Sciatic nerve (tissue), 2 donors: ENCODE results near the gene RMI1. TPM values are rescaled to one million over a fixed set of nuclear protein-coding genes. Genes with fewer than 3 reads are reported as not detected.

Experiments
- ATAC-seq: fragments of 200-7000 bp; cut with Tn5 transposase; one replicate; pipeline ENCODE4 v1.9.1; 2020; ENCODE audit warnings: mild to moderate bottlenecking, moderate library complexity
- DNase-seq: peaks from one replicate; pipeline ENCODE4 v3.0.0-alpha.2; 2020; ENCODE audit warnings: low spot score
- intact Hi-C: fragments of 100-400 bp; cut with DNase I; formaldehyde crosslinking; loops from one replicate; pipeline ENCODE4 v1.14.2; 2022
- total RNA-seq: library from RNA; stranded (reverse); fragmentation: NEBNext Ultra II Directional; extraction: Animal tissue kit (Norgen Biotek cat#: 25700); gene quantifications from one replicate; pipeline ENCODE4 v1.2.1, GENCODE V29; 2021
- donor health status: DM: no; HTN: no; CAD: no.
- donor health status: DM: no; HTN: no; CAD: no.

The RMI1 gene
- total RNA-seq, 1 donor from 2014 or later = 5.3 TPM

GRCh38 chr9:83965350-83966208 is 15.0 kb upstream of the RMI1 start:
- DNase-seq (no peak), ATAC-seq (peak; percentile 44)
- intact Hi-C loops = no loop called here

DNA sequence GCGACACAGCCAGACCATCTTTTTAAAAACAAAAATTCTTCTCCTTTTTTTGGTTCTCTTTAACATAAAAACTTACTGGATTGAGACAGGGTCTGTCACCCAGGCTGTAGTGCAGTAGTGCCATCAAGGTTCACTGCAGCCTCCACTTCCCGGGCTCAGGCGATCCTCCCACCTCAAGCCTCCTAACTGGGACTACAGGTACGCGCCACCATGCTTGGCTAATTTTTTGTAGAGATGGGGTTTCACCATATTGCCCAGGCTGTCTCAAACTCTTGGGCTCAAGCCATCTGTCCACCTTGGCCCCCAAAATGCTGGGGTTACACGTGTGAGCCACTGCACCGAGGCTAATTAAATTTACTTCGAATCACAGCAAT is 14.4 kb upstream of the RMI1 start:
- DNase-seq (no peak), ATAC-seq (peak; percentile 38)
- intact Hi-C loops = no loop called here

DNA sequence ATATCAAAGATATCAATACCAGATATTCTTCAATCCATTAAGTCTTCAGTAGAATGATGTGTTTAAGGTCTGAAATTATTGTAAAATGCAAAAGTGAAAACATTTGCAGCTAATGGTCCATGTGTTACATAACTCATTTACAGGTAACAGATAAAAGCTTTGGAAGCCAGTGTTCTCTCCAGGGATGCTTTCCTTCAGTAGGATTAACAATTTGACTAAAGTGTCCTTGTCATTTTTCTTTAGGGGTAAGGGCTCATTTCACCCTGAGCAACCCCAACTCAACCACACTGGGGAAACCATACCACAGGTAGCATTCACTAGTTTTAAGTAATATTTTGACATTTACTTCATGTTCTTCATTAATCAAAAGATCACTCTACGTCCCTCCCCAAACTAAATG is 13.5 kb upstream of the RMI1 start:
- intact Hi-C loops = no loop called here
- ATAC-seq (no peak), DNase-seq (no peak)

DNA sequence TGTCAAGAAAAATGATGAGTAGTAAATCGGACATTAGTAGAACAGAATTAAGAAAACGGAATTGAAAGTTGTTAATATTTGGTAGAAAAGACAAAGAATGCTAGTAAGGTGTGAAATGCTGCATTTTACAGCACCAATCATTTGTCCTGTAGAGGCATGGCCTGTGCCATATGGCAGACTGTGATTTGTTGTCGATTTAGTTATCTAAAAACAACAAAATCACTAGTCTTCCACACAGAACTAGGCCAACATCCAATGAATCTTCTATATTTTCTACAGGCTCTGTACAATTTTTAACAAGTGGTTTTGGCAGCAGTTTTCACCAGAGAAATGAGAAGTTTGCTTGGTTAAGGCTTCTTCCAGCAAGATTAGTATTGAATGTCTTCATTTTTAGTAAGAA is 11.0 kb upstream of the RMI1 start:
- intact Hi-C loops = no loop called here
- no peak for ATAC-seq

DNA sequence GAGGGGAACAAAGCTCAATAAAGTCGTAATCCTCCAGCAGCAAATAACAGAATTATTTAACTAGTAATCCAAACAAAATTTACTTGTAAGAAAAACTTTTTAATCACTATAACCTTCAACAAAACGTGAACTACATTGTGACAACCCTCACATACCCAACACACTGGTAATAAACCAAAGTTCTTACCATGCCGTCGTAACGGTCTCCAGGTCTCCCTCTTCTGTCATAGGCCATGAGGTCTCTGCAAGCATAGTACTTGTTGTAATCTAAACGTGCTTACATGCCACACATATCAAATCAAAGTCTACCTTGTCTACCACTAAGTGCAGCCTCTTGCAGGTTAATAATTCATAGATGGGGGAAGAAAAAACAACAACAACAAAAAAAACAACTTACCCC is 9.1 kb upstream of the RMI1 start:
- intact Hi-C loops = no loop called here
- DNase-seq = no peak
- ATAC-seq = no peak

More for the DNA sequence above, 11.0 kb upstream of the RMI1 start:
- no peak for DNase-seq

- ATAC-seq = no peak
- intact Hi-C loops = no loop called here
- DNase-seq = no peak
Observed at GRCh38 chr9:83972286-83972685, 8.3 kb upstream of the RMI1 start.

DNA sequence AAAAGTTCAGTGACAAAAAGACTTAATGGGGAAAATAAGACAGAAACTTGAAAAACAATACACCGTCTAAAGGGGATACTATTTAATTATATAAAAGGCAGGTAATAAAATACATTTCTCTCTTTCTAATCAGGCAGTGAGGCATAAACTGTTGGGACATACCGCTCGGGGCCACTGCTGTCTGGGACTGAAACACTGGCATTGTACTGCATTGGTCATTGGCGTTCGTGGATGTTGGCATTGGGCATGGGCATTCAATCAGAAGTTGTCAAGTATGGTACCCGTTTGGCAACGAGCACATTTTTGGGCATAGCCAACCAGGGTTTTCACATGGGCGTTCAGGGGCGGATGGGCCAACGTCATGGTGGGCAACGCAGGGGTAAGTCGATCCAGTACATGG is 5.3 kb upstream of the RMI1 start:
- intact Hi-C loops = no loop called here
- DNase-seq = no peak
- ATAC-seq = no peak

DNA sequence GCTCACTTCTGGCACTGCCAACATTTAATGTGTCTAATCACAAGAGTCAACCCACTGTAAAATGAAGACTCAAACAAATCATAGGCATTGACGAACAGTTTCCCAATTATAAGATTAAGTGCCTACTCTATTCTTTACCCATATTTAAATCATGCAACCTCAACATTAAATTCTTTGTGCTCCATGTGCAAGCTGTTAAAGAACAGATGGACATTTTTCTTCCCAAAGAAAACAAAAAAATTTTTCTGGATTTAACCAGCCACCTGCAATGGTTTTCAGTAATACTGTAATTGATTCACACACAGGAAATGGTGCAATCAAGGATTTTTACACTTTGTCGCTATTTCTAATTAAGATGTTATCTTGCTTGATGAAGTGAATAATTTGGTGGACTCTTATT is 4.2 kb upstream of the RMI1 start:
- intact Hi-C loops = no loop called here
- ATAC-seq = no peak
- DNase-seq = no peak

- ATAC-seq (no peak), DNase-seq (no peak)
- intact Hi-C loops = no loop called here
Observed at GRCh38 chr9:83977196-83977595, 3.4 kb upstream of the RMI1 start.

GRCh38 chr9:83978992-83979811 is 1.4 kb upstream of the RMI1 start:
- peak; percentile 79 for ATAC-seq
- DNase-seq = peak; percentile 93
- intact Hi-C loops = no loop called here

DNA sequence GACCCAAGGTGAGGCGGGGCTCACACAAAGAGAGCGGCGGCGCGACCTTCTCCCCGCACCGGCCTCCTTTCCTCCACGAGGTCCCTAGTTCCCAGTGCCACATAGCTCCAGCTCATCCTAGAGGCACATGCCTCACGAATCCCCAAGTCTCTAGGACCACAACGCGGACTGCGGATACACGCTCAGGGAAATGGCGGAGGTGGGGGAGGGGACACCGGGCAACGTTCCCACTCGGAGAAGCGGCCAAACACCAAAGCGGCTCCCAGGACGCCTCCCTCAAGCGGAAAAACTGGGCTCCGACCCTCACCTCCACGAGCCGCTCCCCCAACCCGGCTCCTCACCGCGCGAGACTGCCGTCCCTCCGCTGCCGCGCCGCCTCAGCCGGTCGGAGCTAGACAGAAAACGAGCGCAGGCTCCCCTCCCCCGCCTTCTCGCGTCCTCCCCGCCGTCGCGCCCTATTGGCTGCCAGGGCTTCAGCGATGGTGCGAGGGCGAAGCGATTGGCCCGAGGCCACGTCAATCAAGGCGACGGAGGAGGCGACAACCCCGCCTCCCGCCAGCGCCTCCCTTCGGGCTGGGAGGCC is 702 bp upstream of the RMI1 start, which contains the start of gene HNRNPK:
Gene HNRNPK, minus strand, starts transcription at position 404 of the 583 bp plus-strand sequence. CDS start 1,963 bp downstream, outside the sequence.
- ATAC-seq = peak; percentile 98
- peak; percentile 100 for DNase-seq
- intact Hi-C loops = no loop called here

GRCh38 chr9:83981126-83981871 is 694 bp downstream of the RMI1 start:
- peak; percentile 79 for DNase-seq

GRCh38 chr9:83986195-83986594 is 5.6 kb downstream of the RMI1 start:
- ATAC-seq (no peak), DNase-seq (no peak)
- intact Hi-C loops = no loop called here

More at GRCh38 chr9:83981126-83981871, 694 bp downstream of the RMI1 start:
- intact Hi-C loops = no loop called here
- no peak for ATAC-seq

DNA sequence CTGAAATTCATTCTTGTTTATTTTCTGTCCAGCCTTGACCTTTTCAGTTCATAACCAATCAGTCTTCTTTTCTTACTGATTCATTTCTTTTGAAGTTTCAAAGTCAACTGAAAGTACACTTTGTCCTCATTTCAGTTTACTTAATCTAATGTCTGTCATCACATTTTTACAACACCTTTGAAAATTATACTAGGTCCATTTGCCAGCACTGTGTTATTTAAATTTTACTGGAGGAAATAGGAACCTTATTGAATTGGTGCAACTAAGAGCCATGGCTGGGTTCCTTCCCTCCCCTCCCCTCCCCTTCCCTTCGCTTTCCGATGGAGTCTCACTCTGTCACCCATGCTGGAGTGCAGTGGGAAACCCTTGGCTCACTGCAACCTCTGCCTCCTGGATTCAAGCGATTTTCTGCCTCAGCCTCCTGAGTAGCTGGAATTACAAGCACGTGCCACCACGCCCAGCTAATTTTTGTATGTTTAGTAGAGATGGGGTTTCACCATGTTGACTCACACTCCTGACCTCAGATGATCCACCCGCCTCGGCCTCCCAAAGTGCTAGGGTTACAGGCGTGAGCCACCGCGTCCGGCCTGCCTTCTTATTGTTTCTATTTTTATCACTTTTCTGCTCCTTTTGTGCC is 6.3 kb downstream of the RMI1 start:
- ATAC-seq = no peak
- intact Hi-C loops = no loop called here
- DNase-seq = no peak

DNA sequence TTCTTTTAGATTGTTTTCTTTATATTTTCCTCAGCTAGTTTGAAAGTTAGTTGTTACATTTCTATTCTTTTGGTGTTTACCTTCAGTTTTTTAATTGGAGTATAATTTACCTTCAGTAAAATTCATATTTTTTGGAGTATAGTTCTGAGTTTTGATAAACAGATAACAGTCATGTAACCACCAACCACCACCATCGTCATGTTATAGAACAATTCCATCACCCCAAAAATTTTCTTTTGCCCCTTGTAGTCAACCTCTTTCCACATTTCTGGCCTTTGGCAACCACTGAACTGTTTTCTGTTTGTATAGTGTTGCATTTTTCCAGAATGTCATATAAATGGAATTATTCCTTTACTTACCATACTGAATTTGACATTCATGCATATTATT is 6.8 kb downstream of the RMI1 start:
- DNase-seq = no peak
- no peak for ATAC-seq
- intact Hi-C loops = no loop called here

- intact Hi-C loops = no loop called here
- DNase-seq (no peak), ATAC-seq (no peak)
Observed at GRCh38 chr9:83988411-83988810, 7.8 kb downstream of the RMI1 start.

DNA sequence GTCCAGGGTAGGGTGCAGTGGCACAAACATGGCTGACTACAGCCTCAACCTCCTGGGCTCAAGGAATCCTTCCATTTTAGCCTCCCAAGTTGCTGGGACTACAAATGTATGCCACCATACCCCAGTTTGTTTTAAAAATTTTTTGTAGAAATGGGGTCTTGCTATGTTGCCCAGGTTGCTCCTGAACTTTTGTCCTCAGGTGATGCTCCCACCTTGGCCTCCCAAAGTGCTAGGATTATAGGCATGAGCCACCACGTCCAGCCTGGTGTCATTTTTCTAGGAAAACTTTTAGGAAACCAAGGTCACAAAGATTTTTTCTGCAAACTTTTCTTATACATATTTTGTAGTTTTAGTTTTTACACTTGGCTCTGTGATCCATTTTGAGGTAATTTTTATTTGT is 10.8 kb downstream of the RMI1 start:
- intact Hi-C loops = no loop called here

GRCh38 chr9:83992407-83992806 is 11.8 kb downstream of the RMI1 start:
- no peak for ATAC-seq
- intact Hi-C loops = no loop called here
- no peak for DNase-seq

More for the DNA sequence above, 10.8 kb downstream of the RMI1 start:
- ATAC-seq (no peak), DNase-seq (no peak)

DNA sequence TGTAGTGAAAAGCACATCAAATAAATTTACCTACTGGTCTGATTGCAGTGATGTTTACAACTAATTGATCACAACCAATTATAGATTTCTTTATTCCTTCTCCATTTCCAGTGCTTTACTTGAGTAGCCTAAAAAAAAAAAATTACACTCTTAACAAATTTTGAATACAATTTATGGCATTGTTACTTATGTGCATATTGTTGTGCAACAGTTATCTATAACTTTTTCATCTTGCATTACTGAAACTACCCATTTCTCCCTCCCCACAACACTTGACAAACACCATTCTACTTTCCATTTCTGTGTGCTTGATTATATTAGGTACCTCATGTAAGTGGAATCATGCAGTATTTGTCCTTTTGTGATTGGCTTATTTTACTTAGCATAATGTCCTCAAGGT is 12.3 kb downstream of the RMI1 start:
- intact Hi-C loops = no loop called here
- no peak for DNase-seq
- ATAC-seq = no peak
